WTC11 (cell line): ENCODE results near the gene FKBP10. TPM values are rescaled to one million over a fixed set of nuclear protein-coding genes. Genes with fewer than 3 reads are reported as not detected.

Source experiments
- ATAC-seq: fragments of 200-7000 bp; cut with Tn5 transposase; 2 replicates; pipeline ENCODE4 v1.10.0; 2021; ENCODE audit warnings: mild to moderate bottlenecking, moderate library complexity
- CTCF ChIA-PET: fragments of 300-600 bp; sonication (Branson Sonifier 250); formaldehyde crosslinking; loops from one replicate; lab custom pipeline; 2021; ENCODE audit warnings: antibody characterized with exemption; lab: Charles Lee
- POLR2A ChIA-PET: fragments of 350-600 bp; sonication (Branson Sonifier 250); formaldehyde crosslinking; loops from one replicate; lab custom pipeline; 2021; ENCODE audit warnings: antibody characterized with exemption; lab: Charles Lee
- DNase-seq: peaks from one replicate; pipeline ENCODE4 v3.0.0; 2021; ENCODE audit warnings: low spot score
- H3K27ac Mint-ChIP-seq: 2 replicates; pipeline ENCODE4 v1.8.0; 2021; ENCODE audit warnings: mixed read lengths
- H3K27me3 Mint-ChIP-seq: 2 replicates; pipeline ENCODE4 v1.8.0; 2021; ENCODE audit warnings: low read depth, mild to moderate bottlenecking, moderate library complexity, mixed read lengths
- H3K36me3 Mint-ChIP-seq: 2 replicates; pipeline ENCODE4 v1.8.0; 2021; ENCODE audit warnings: mixed read lengths
- H3K4me1 Mint-ChIP-seq: 2 replicates; pipeline ENCODE4 v1.8.0; 2022; ENCODE audit warnings: mixed read lengths
- H3K4me3 Mint-ChIP-seq: 2 replicates; pipeline ENCODE4 v1.8.0; 2021; ENCODE audit warnings: mild to moderate bottlenecking, moderate library complexity, mixed read lengths
- H3K9me3 Mint-ChIP-seq: 2 replicates; pipeline ENCODE4 v1.8.0; 2021; ENCODE audit warnings: mixed read lengths
- ELF4 ChIP-seq: sonication (generic); formaldehyde crosslinking; IDR thresholded peaks from 2 replicates; pipeline ENCODE4 v1.8.1; 2022; ENCODE audit warnings: low read depth, mild to moderate bottlenecking, moderate library complexity, missing genetic modification reagents
- FOXP1 ChIP-seq: sonication (generic); formaldehyde crosslinking; IDR thresholded peaks from 2 replicates; pipeline ENCODE4 v1.8.0; 2022; ENCODE audit warnings: missing genetic modification reagents, mild to moderate bottlenecking, moderate library complexity, borderline replicate concordance
- GRHL2 ChIP-seq: fragments of 250-450 bp; sonication (Bioruptor Pico); IDR thresholded peaks from 2 replicates; pipeline ENCODE4 v1.8.0; 2022; ENCODE audit warnings: mild to moderate bottlenecking, moderate library complexity; ENCODE audit not compliant: insufficient replicate concordance, severe bottlenecking
- HMGA2 ChIP-seq: fragments of 250-450 bp; sonication (Bioruptor Pico); IDR thresholded peaks from 2 replicates; pipeline ENCODE4 v1.4.0; 2021; ENCODE audit warnings: mild to moderate bottlenecking, moderate library complexity
- IRF2 ChIP-seq: sonication (generic); formaldehyde crosslinking; IDR thresholded peaks from 2 replicates; pipeline ENCODE4 v1.8.0; 2022; ENCODE audit warnings: low read depth, missing genetic modification reagents, borderline replicate concordance
- JAZF1 ChIP-seq: fragments of 250-450 bp; sonication (Bioruptor Pico); IDR thresholded peaks from 2 replicates; pipeline ENCODE4 v1.9.0; 2021; ENCODE audit warnings: moderate library complexity, mild to moderate bottlenecking, inconsistent platforms
- MXD4 ChIP-seq: fragments of 250-450 bp; sonication (Bioruptor Pico); IDR thresholded peaks from 2 replicates; pipeline ENCODE4 v1.8.0; 2021; ENCODE audit warnings: mild to moderate bottlenecking, moderate library complexity, borderline replicate concordance
- MYBL2 ChIP-seq: sonication (generic); formaldehyde crosslinking; IDR thresholded peaks from 2 replicates; pipeline ENCODE4 v1.8.1; 2023; ENCODE audit warnings: mild to moderate bottlenecking, moderate library complexity, missing genetic modification reagents
- NFE2L1 ChIP-seq: sonication (generic); formaldehyde crosslinking; IDR thresholded peaks from 2 replicates; pipeline ENCODE4 v1.8.1; 2023; ENCODE audit warnings: missing genetic modification reagents
- NR2C2 ChIP-seq: sonication (generic); formaldehyde crosslinking; IDR thresholded peaks from 2 replicates; pipeline ENCODE4 v1.8.0; 2022; ENCODE audit warnings: mild to moderate bottlenecking, missing genetic modification reagents
- RELA ChIP-seq: sonication (generic); formaldehyde crosslinking; IDR thresholded peaks from 2 replicates; pipeline ENCODE4 v1.8.1; 2022; ENCODE audit warnings: missing genetic modification reagents, mild to moderate bottlenecking, borderline replicate concordance
- RORB ChIP-seq: fragments of 250-450 bp; sonication (Bioruptor Pico); IDR thresholded peaks from 2 replicates; pipeline ENCODE4 v1.9.0; 2021; ENCODE audit warnings: mild to moderate bottlenecking
- SMAD3 ChIP-seq: sonication (generic); formaldehyde crosslinking; IDR thresholded peaks from 2 replicates; pipeline ENCODE4 v1.8.0; 2022; ENCODE audit warnings: missing genetic modification reagents, mild to moderate bottlenecking, borderline replicate concordance
- SP1 ChIP-seq: sonication (generic); formaldehyde crosslinking; conservative IDR thresholded peaks from 2 replicates; pipeline ENCODE4 v1.8.1; 2022; ENCODE audit warnings: missing genetic modification reagents
- TCF7 ChIP-seq: sonication (generic); formaldehyde crosslinking; IDR thresholded peaks from 2 replicates; pipeline ENCODE4 v1.8.0; 2022; ENCODE audit warnings: mild to moderate bottlenecking, low read depth, missing genetic modification reagents, moderate library complexity
- ZNF423 ChIP-seq: fragments of 250-450 bp; sonication (Bioruptor Pico); IDR thresholded peaks from 2 replicates; pipeline ENCODE4 v2.1.2; 2022; ENCODE audit warnings: mild to moderate bottlenecking, moderate library complexity
- total RNA-seq: library from RNA; stranded (reverse); gene quantifications from 3 replicates; pipeline ENCODE4 v1.2.3, GENCODE V29; 2021
- TF ChIP-seq, protein P1 (sequence below): sonication (generic); formaldehyde crosslinking; IDR thresholded peaks from 2 replicates; pipeline ENCODE4 v1.8.1; 2022; ENCODE audit warnings: low read depth, mild to moderate bottlenecking, moderate library complexity, missing genetic modification reagents, borderline replicate concordance
- TF ChIP-seq, protein P2 (sequence below): sonication (generic); formaldehyde crosslinking; IDR thresholded peaks from 2 replicates; pipeline ENCODE4 v1.8.1; 2022; ENCODE audit warnings: missing genetic modification reagents, borderline replicate concordance
- TF ChIP-seq, protein P3 (sequence below): fragments of 250-450 bp; sonication (Bioruptor Pico); IDR thresholded peaks from 2 replicates; pipeline ENCODE4 v1.9.0; 2021; ENCODE audit warnings: mild to moderate bottlenecking, borderline replicate concordance
- TF ChIP-seq, protein P4 (sequence below): sonication (generic); formaldehyde crosslinking; IDR thresholded peaks from 2 replicates; pipeline ENCODE4 v1.8.0; 2022; ENCODE audit warnings: mild to moderate bottlenecking, missing genetic modification reagents
- TF ChIP-seq, protein P5 (sequence below): sonication (generic); formaldehyde crosslinking; IDR thresholded peaks from 2 replicates; pipeline ENCODE4 v1.8.0; 2022; ENCODE audit warnings: missing genetic modification reagents
- TF ChIP-seq, protein P6 (sequence below): fragments of 250-450 bp; sonication (Bioruptor Pico); IDR thresholded peaks from 2 replicates; pipeline ENCODE4 v1.9.0; 2021; ENCODE audit warnings: mild to moderate bottlenecking

FKBP10 gene
- total RNA-seq, 1 experiment from 2014 or later: 243 TPM

DNA sequence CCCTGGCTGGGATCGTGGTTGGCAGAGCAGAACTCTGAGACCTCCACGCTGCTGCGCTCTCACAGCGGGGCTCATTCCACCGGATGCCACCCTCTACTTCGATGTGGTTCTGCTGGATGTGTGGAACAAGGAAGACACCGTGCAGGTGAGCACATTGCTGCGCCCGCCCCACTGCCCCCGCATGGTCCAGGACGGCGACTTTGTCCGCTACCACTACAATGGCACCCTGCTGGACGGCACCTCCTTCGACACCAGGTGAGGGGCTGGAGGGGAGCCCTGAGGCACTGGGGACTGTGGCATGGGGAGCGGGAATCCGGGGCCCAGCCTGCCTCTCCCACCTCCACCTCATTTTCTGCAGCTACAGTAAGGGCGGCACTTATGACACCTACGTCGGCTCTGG is 5.2 kb downstream of the FKBP10 start (continued):
- TF ChIP-seq, protein P1, sequence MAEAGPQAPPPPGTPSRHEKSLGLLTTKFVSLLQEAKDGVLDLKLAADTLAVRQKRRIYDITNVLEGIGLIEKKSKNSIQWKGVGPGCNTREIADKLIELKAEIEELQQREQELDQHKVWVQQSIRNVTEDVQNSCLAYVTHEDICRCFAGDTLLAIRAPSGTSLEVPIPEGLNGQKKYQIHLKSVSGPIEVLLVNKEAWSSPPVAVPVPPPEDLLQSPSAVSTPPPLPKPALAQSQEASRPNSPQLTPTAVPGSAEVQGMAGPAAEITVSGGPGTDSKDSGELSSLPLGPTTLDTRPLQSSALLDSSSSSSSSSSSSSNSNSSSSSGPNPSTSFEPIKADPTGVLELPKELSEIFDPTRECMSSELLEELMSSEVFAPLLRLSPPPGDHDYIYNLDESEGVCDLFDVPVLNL (CRISPR knock-in tag): no peak
- TF ChIP-seq MXD4: no peak
- TF ChIP-seq HMGA2: no peak
- no peak for TF ChIP-seq SMAD3 (CRISPR knock-in tag)
- TF ChIP-seq JAZF1: no peak
- no peak for TF ChIP-seq NR2C2 (CRISPR knock-in tag)
- no peak for TF ChIP-seq ELF4 (CRISPR knock-in tag)
- no peak for TF ChIP-seq FOXP1 (CRISPR knock-in tag)

DNA sequence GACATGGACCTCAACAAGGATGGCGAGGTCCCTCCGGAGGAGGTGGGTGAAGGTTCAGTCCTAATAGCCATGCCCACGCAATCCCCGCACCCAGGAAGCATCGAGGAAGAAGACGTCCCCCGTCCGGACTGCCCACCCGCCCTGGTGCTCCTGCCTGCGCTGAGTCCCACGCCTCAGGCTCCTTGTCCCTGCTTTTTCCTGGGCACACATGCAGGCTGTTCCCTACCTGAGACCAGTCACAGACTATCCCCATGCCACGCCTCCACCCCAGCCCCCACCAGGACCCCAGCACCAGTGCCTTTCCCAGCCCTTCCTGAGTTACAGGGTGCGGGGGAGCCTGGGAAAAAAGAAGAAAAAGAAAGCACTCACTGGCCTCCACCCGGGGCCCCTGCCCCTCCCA is 9.0 kb downstream of the FKBP10 start:
- CTCF ChIA-PET: interaction anchor here (1.1 to 2.4 kb wide), 3 partner anchors 11 to 35 kb away, joined by 4 to 11 read pairs (median 6); partner anchors contain the start of gene JUP
- no peaks in the 10 kb centered on the region; the same call in 1 of the 2 replicates for H3K27me3 Mint-ChIP-seq
- H3K9me3 Mint-ChIP-seq: no peaks in the 10 kb centered on the region
- no peak overlapping the region for H3K4me3 Mint-ChIP-seq
- ATAC-seq: no peak
- POLR2A ChIA-PET: no interaction called here
- DNase-seq: no peak
- TF ChIP-seq SP1 (CRISPR knock-in tag): no peak
- no peak for TF ChIP-seq HMGA2
- TF ChIP-seq, protein P2, sequence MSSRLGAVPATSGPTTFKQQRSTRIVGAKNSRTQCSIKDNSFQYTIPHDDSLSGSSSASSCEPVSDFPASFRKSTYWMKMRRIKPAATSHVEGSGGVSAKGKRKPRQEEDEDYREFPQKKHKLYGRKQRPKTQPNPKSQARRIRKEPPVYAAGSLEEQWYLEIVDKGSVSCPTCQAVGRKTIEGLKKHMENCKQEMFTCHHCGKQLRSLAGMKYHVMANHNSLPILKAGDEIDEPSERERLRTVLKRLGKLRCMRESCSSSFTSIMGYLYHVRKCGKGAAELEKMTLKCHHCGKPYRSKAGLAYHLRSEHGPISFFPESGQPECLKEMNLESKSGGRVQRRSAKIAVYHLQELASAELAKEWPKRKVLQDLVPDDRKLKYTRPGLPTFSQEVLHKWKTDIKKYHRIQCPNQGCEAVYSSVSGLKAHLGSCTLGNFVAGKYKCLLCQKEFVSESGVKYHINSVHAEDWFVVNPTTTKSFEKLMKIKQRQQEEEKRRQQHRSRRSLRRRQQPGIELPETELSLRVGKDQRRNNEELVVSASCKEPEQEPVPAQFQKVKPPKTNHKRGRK (CRISPR knock-in tag): no peak
- TF ChIP-seq, protein P3, sequence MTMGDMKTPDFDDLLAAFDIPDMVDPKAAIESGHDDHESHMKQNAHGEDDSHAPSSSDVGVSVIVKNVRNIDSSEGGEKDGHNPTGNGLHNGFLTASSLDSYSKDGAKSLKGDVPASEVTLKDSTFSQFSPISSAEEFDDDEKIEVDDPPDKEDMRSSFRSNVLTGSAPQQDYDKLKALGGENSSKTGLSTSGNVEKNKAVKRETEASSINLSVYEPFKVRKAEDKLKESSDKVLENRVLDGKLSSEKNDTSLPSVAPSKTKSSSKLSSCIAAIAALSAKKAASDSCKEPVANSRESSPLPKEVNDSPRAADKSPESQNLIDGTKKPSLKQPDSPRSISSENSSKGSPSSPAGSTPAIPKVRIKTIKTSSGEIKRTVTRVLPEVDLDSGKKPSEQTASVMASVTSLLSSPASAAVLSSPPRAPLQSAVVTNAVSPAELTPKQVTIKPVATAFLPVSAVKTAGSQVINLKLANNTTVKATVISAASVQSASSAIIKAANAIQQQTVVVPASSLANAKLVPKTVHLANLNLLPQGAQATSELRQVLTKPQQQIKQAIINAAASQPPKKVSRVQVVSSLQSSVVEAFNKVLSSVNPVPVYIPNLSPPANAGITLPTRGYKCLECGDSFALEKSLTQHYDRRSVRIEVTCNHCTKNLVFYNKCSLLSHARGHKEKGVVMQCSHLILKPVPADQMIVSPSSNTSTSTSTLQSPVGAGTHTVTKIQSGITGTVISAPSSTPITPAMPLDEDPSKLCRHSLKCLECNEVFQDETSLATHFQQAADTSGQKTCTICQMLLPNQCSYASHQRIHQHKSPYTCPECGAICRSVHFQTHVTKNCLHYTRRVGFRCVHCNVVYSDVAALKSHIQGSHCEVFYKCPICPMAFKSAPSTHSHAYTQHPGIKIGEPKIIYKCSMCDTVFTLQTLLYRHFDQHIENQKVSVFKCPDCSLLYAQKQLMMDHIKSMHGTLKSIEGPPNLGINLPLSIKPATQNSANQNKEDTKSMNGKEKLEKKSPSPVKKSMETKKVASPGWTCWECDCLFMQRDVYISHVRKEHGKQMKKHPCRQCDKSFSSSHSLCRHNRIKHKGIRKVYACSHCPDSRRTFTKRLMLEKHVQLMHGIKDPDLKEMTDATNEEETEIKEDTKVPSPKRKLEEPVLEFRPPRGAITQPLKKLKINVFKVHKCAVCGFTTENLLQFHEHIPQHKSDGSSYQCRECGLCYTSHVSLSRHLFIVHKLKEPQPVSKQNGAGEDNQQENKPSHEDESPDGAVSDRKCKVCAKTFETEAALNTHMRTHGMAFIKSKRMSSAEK: no peak
- no peak for TF ChIP-seq ZNF423 (CRISPR knock-in tag)
- no peak for TF ChIP-seq MYBL2 (CRISPR knock-in tag)
- TF ChIP-seq TCF7 (CRISPR knock-in tag): no peak
- TF ChIP-seq IRF2 (CRISPR knock-in tag): no peak
- TF ChIP-seq GRHL2 (CRISPR knock-in tag): no peak
- TF ChIP-seq, protein P4, sequence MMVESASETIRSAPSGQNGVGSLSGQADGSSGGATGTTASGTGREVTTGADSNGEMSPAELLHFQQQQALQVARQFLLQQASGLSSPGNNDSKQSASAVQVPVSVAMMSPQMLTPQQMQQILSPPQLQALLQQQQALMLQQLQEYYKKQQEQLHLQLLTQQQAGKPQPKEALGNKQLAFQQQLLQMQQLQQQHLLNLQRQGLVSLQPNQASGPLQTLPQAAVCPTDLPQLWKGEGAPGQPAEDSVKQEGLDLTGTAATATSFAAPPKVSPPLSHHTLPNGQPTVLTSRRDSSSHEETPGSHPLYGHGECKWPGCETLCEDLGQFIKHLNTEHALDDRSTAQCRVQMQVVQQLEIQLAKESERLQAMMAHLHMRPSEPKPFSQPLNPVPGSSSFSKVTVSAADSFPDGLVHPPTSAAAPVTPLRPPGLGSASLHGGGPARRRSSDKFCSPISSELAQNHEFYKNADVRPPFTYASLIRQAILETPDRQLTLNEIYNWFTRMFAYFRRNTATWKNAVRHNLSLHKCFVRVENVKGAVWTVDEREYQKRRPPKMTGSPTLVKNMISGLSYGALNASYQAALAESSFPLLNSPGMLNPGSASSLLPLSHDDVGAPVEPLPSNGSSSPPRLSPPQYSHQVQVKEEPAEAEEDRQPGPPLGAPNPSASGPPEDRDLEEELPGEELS (CRISPR knock-in tag): no peak
- TF ChIP-seq, protein P5, sequence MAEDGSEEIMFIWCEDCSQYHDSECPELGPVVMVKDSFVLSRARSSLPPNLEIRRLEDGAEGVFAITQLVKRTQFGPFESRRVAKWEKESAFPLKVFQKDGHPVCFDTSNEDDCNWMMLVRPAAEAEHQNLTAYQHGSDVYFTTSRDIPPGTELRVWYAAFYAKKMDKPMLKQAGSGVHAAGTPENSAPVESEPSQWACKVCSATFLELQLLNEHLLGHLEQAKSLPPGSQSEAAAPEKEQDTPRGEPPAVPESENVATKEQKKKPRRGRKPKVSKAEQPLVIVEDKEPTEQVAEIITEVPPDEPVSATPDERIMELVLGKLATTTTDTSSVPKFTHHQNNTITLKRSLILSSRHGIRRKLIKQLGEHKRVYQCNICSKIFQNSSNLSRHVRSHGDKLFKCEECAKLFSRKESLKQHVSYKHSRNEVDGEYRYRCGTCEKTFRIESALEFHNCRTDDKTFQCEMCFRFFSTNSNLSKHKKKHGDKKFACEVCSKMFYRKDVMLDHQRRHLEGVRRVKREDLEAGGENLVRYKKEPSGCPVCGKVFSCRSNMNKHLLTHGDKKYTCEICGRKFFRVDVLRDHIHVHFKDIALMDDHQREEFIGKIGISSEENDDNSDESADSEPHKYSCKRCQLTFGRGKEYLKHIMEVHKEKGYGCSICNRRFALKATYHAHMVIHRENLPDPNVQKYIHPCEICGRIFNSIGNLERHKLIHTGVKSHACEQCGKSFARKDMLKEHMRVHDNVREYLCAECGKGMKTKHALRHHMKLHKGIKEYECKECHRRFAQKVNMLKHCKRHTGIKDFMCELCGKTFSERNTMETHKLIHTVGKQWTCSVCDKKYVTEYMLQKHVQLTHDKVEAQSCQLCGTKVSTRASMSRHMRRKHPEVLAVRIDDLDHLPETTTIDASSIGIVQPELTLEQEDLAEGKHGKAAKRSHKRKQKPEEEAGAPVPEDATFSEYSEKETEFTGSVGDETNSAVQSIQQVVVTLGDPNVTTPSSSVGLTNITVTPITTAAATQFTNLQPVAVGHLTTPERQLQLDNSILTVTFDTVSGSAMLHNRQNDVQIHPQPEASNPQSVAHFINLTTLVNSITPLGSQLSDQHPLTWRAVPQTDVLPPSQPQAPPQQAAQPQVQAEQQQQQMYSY (CRISPR knock-in tag): no peak
- TF ChIP-seq RORB: no peak
- TF ChIP-seq NFE2L1 (CRISPR knock-in tag): no peak
- TF ChIP-seq, protein P6, sequence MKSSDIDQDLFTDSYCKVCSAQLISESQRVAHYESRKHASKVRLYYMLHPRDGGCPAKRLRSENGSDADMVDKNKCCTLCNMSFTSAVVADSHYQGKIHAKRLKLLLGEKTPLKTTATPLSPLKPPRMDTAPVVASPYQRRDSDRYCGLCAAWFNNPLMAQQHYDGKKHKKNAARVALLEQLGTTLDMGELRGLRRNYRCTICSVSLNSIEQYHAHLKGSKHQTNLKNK (CRISPR knock-in tag): no peak
- no peak for TF ChIP-seq RELA
- TF ChIP-seq, all 79 proteins: peak for 0
- Mint-ChIP-seq H3K36me3 (peaks cover 26% of the 10 kb centered on the region), H3K27ac (no peak overlapping the region), H3K4me1 (peaks cover 16% of the 10 kb centered on the region)
